ENCODE measurements around the gene CIB4.
A peak's percentile ranks its signal among the peaks of the same experiment; 100 is the strongest.

CIB4 gene

GRCh38 chr2:26633993-26634595 lies 7.1 kb downstream of the CIB4 start:
- Histone ChIP-seq H3K4me3 (no peak overlapping the region), H3K4me1 (no peaks in the 10 kb centered on the region), H3K27ac (no peak overlapping the region), H3K36me3 (no peaks in the 10 kb centered on the region), H3K27me3 (peaks cover 0 to 6% of the 10 kb centered on the region in 2 donors), H3K9me3 (no peaks in the 10 kb centered on the region)
- no peak for DNase-seq
- intact Hi-C loops (cut with DNase I; ENCODE audit: low total_unique reads) = no loop called here
- no peak for TF ChIP-seq CTCF (IDR thresholded peaks at IDR 0.05)

- intact Hi-C loops (cut with DNase I; ENCODE audit: low total_unique reads) = no loop called here
- Histone ChIP-seq H3K4me3 (no peak overlapping the region), H3K9me3 (no peaks in the 10 kb centered on the region), H3K27me3 (peaks cover 0 to 6% of the 10 kb centered on the region in 2 donors), H3K4me1 (no peaks in the 10 kb centered on the region), H3K36me3 (no peaks in the 10 kb centered on the region), H3K27ac (no peak overlapping the region)
- DNase-seq = no peak
- no peak for TF ChIP-seq CTCF (IDR thresholded peaks at IDR 0.05)
Measured at GRCh38 chr2:26633351-26633945, 7.7 kb downstream of the CIB4 start.

DNA sequence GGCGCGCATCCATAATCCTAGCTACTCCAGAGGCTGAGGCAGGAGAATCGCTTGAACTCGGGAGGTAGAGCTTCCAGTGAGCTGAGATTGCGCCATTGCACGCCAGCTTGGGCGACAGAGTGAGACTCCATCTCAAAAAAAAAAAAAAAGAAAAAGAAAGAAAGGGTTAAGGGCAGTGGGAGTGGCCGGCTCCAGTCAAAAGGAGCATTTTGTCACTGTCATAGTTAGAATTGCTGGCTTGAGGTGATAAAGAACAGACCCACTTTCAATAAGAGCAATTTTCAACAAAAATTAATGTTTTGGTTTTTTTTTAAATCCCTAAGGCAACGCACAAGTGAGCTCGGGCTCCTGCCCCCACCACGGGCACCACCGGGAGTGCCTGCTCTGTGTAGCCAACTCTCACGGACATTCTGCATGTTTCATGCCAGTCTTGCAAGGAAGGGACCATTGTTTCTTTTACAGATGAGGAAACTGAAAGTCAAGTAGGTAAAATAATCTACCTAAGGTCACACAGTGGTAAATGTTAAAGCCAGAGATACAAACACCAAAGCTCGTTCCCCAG lies 8.5 kb downstream of the CIB4 start:
- H3K27ac ChIP-seq = no peak overlapping the region
- TF ChIP-seq CTCF (IDR thresholded peaks at IDR 0.05) = no peak
- no peaks in the 10 kb centered on the region for H3K9me3 ChIP-seq
- peaks cover 0 to 6% of the 10 kb centered on the region in 2 donors for H3K27me3 ChIP-seq
- no peak for DNase-seq
- no peaks in the 10 kb centered on the region for H3K4me1 ChIP-seq
- intact Hi-C loops (cut with DNase I; ENCODE audit: low total_unique reads) = no loop called here
- no peaks in the 10 kb centered on the region for H3K36me3 ChIP-seq
- H3K4me3 ChIP-seq = no peak overlapping the region

DNA sequence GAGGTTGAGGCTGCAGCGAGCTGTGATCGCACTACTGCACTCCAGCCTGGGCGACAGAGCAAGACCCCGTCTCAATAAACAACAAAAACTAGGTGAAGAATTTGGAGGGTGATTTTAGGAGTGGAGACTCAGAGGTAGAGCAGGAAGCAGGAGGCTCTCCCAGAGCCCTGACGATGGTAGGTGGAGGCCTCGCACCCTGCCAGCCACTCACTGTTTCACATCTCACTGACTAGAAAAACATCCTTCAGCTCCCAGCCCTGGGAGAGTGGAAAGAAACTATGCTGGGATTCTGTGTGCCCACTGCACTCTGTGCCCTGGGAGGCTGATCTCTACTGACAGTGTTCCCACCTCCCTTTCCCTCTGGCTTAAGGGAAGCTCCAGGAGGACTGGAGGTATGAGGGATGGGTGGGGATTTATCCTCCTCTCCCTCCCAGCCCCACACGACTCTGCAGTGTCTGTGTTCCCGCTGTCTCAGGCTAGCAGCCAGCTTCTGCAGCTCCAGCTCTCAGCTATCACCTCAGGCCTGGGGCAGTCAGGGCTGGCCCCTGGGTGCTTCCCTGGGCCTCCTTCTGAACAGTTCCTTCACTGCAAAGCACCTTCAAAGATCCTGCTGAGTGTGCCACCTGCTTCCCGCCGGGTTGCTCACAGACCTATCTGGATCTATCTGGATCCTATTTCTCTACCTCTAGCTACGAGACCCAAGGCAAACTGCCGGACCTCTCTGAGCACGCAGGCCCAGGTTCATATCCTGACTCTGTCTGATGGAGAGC lies 9.6 kb downstream of the CIB4 start:
- TF ChIP-seq CTCF (IDR thresholded peaks at IDR 0.05) = no peak
- Histone ChIP-seq H3K27ac (no peak overlapping the region), H3K9me3 (no peaks in the 10 kb centered on the region), H3K27me3 (peaks cover 0 to 6% of the 10 kb centered on the region in 2 donors), H3K4me3 (no peak overlapping the region), H3K4me1 (no peaks in the 10 kb centered on the region), H3K36me3 (no peaks in the 10 kb centered on the region)
- DNase-seq = peak in 1 of 2 donors; percentile 3
- intact Hi-C loops (cut with DNase I; ENCODE audit: low total_unique reads) = no loop called here

DNA sequence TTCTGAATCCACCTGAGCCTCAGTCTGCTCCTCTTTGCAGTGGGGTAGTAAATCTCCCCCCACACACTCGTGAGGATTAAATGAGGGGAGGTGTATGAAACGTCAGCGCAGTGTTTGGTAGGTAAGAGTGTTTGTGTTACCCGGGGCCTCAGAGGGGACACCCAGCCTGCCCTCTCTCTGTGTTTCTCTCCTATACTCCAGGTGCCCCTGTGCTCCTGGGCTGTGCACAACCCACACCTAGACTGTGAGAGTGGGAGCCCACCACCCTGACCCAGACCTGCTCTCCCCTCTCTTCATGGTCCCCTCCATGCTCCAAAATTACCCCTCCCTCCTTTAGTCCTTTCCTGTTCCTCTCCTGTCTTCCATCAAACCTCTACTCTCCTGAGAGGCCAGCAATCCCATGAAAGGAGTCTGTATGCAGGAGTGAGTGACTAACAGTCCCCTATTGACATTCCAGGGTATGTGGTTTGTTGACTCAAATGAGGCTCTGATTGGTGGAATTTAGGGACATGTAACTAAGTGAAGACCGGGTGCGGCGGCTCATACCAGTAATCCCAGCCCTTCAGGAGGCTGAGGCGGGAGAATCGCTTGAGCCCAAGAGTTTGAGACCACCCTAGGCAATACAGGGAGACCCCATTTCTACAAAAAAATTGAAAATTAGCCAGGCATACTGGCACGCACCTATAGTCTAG lies 10.4 kb downstream of the CIB4 start:
- Histone ChIP-seq H3K9me3 (no peaks in the 10 kb centered on the region), H3K27ac (no peak overlapping the region), H3K36me3 (no peaks in the 10 kb centered on the region), H3K4me3 (no peak overlapping the region), H3K4me1 (no peaks in the 10 kb centered on the region), H3K27me3 (peaks cover 0 to 6% of the 10 kb centered on the region in 2 donors)
- no peak for TF ChIP-seq CTCF (IDR thresholded peaks at IDR 0.05)
- no peak for DNase-seq
- intact Hi-C loops (cut with DNase I; ENCODE audit: low total_unique reads) = no loop called here

Data from tibial artery (tissue), 4 donors.